B cell (primary cell): ENCODE results near the gene SLC7A1. TPM values are rescaled to one million over a fixed set of nuclear protein-coding genes. Genes with fewer than 3 reads are reported as not detected.

Experiments
- ATAC-seq: fragments of 200-7000 bp; cut with Tn5 transposase; one replicate; pipeline ENCODE4 v1.10.0; 2021; ENCODE audit warnings: low read depth, mild to moderate bottlenecking, moderate number of reproducible peaks, moderate library complexity
- CTCF ChIA-PET: fragments of 350-600 bp; sonication (Branson Sonifier 250); formaldehyde crosslinking; loops from one replicate; lab custom pipeline; 2021; ENCODE audit warnings: antibody characterized with exemption, inconsistent platforms; lab: Charles Lee
- POLR2A ChIA-PET: fragments of 350-600 bp; sonication (Branson Sonifier 250); formaldehyde crosslinking; loops from one replicate; lab custom pipeline; 2021; ENCODE audit warnings: antibody characterized with exemption; lab: Charles Lee
- DNase-seq: peaks from one replicate; pipeline ENCODE4 v3.0.0; 2013
- H2AFZ ChIP-seq: 2 replicates; pipeline ENCODE4 v1.6.1; 2012; ENCODE audit warnings: mild to moderate bottlenecking, low read depth, low read length; ENCODE audit not compliant: insufficient read depth, poor library complexity, severe bottlenecking
- H3K27ac ChIP-seq, 2 donors: 1 replicate in 1 of 2; 2 replicates in 1 of 2; pipeline ENCODE4 v1.5.1; 2012 to 2013; ENCODE audit warnings: low read length in 2 of 2, mild to moderate bottlenecking in 2 of 2, moderate library complexity in 1 of 2
- H3K27me3 ChIP-seq, 4 experiments: fragments of 200-600 bp in 1 of 4; sonication (generic) in 1 of 4; replicated peaks in 1 of 4; 1 replicate in 2 of 4; 2 replicates in 2 of 4; pipeline versions ENCODE4 v1.6.1 to v1.7.0; 2013 to 2016; ENCODE audit warnings: low read length in 3 of 4, mild to moderate bottlenecking in 2 of 4, mixed read lengths in 1 of 4, moderate library complexity in 1 of 4; ENCODE audit not compliant: insufficient read depth in 4 of 4, control insufficient read depth in 3 of 4; ENCODE audit errors: control extremely low read depth in 1 of 4
- H3K36me3 ChIP-seq, 2 experiments: replicated peaks in 1 of 2; 1 replicate in 1 of 2; 2 replicates in 1 of 2; pipeline versions ENCODE4 v1.6.1 to v1.7.1; 2013; ENCODE audit warnings: low read length in 1 of 2; ENCODE audit not compliant: insufficient read depth in 2 of 2, control insufficient read depth in 1 of 2; ENCODE audit errors: control extremely low read depth in 1 of 2, extremely low read depth in 1 of 2
- H3K4me1 ChIP-seq, 2 donors: fragments of 200-600 bp in 1 of 2; sonication (generic) in 1 of 2; 1 replicate in 1 of 2; 2 replicates in 1 of 2; pipeline versions ENCODE4 v1.5.1 to v1.6.1; 2013 to 2017; ENCODE audit warnings: low read length in 2 of 2; ENCODE audit not compliant: control insufficient read depth in 2 of 2, insufficient read depth in 2 of 2
- H3K4me2 ChIP-seq: replicated peaks from 2 replicates; pipeline ENCODE3; 2012; ENCODE audit warnings: mild to moderate bottlenecking, low read depth, low read length; ENCODE audit not compliant: poor library complexity, severe bottlenecking
- H3K4me3 ChIP-seq, 5 experiments: fragments of 200-600 bp in 1 of 5; sonication (generic) in 1 of 5; 1 replicate in 3 of 5; 2 replicates in 2 of 5; pipeline versions ENCODE4 v1.5.1 to v1.7.0; 2011 to 2016; ENCODE audit warnings: low read length in 4 of 5, mild to moderate bottlenecking in 4 of 5, low read depth in 2 of 5, control low read depth in 1 of 5, moderate library complexity in 1 of 5; ENCODE audit not compliant: insufficient read depth in 1 of 5; ENCODE audit errors: control extremely low read depth in 1 of 5, extremely low read depth in 1 of 5
- H3K79me2 ChIP-seq: fragments of 200-600 bp; sonication (generic); one replicate; pipeline ENCODE4 v1.6.0; 2016; ENCODE audit warnings: low read length; ENCODE audit not compliant: control insufficient read depth, insufficient read depth
- H3K9ac ChIP-seq: fragments of 200-600 bp; sonication (generic); 2 replicates; pipeline ENCODE4 v1.6.1; 2017; ENCODE audit warnings: mild to moderate bottlenecking, low read length, moderate library complexity
- H3K9me3 ChIP-seq, 3 donors: one replicate each; pipeline versions ENCODE4 v1.6.1 to v1.7.1; 2013; ENCODE audit warnings: low read length in 2 of 3; ENCODE audit not compliant: control insufficient read depth in 2 of 3, insufficient read depth in 1 of 3; ENCODE audit errors: control extremely low read depth in 1 of 3
- H4K20me1 ChIP-seq: 2 replicates; pipeline ENCODE4 v1.6.0; 2012; ENCODE audit warnings: mild to moderate bottlenecking, low read length; ENCODE audit not compliant: insufficient read depth, control insufficient read depth, poor library complexity, severe bottlenecking
- H3K27ac Mint-ChIP-seq: one replicate; pipeline ENCODE4 v1.8.0; 2021; ENCODE audit warnings: mixed read lengths
- H3K27me3 Mint-ChIP-seq: one replicate; pipeline ENCODE4 v1.8.0; 2021; ENCODE audit warnings: mixed read lengths
- H3K4me1 Mint-ChIP-seq: one replicate; pipeline ENCODE4 v1.8.0; 2021; ENCODE audit warnings: mixed read lengths
- H3K4me3 Mint-ChIP-seq: one replicate; pipeline ENCODE4 v1.8.0; 2021; ENCODE audit warnings: mixed read lengths
- H3K9me3 Mint-ChIP-seq: one replicate; pipeline ENCODE4 v1.8.0; 2022; ENCODE audit warnings: mixed read lengths; ENCODE audit not compliant: insufficient read depth
- EZH2 ChIP-seq: IDR thresholded peaks from 2 replicates; pipeline ENCODE4 v1.6.1; 2012; ENCODE audit warnings: borderline replicate concordance, low read depth, mild to moderate bottlenecking, moderate library complexity, low read length; ENCODE audit not compliant: insufficient read depth, poor library complexity, severe bottlenecking
- WGBS: methylation state at CpG from one replicate; pipeline ENCODE4 v1.1.5; 2013; ENCODE audit warnings: missing lambda C conversion rate; ENCODE audit not compliant: insufficient coverage; 5-methylcytosine and 5-hydroxymethylcytosine counted together
- intact Hi-C: fragments of 100-400 bp; cut with micrococcal nuclease; formaldehyde crosslinking; loops from one replicate; pipeline ENCODE4 v1.10.0; 2022
- polyA plus RNA-seq: library from polyadenylated mRNA; depleted of rRNA; stranded (reverse); fragments of >200 nt; gene quantifications from 2 replicates; pipeline ENCODE4 v1.2.3, GENCODE V29; 2012
- total RNA-seq, 2 donors: library from RNA; stranded (reverse); fragments of 120-200 nt in 1 of 2; gene quantifications; 1 replicate in 1 of 2; 2 replicates in 1 of 2; pipeline versions ENCODE4 v1.2.3 to v1.2.4, GENCODE V29; 2013 to 2022
- TF ChIP-seq, protein P1 (sequence below): fragments of 200-600 bp; IDR thresholded peaks from one replicate; pipeline ENCODE4 v1.8.0; 2022; ENCODE audit warnings: antibody characterized with exemption, mild to moderate bottlenecking

SLC7A1 gene
- total and polyA plus RNA-seq, 2 donors (not counting 1 experiment from before 2014, with no cell fraction given) = 3.3 to 23.1 TPM

DNA sequence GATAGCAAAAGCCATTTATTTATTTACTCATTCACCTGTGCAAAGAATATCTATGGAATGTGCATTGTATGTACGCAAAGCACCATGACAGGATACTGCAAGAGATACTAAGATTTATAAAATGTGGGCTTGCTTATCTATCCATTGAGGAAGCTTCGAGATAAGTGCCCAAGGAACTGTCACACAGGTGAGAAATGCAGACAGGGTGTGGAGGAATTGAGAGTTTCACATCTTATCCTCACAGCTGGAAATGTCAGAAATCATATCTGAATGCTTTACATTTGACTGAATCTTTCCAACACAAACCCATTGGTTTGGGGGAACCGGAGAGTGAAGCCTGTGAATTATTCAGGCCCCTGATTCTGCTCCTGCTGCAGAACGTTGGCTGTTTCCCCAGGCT, 113.0 kb downstream of the SLC7A1 start:
- no peak overlapping the region for H3K4me3 Mint-ChIP-seq
- peaks cover 14% of the 10 kb centered on the region for H3K4me1 Mint-ChIP-seq
- no peaks in the 10 kb centered on the region for H3K9me3 ChIP-seq
- H3K79me2 ChIP-seq = no peaks in the 10 kb centered on the region
- no peaks in the 10 kb centered on the region for H3K9me3 Mint-ChIP-seq
- no peak overlapping the region for H3K27ac Mint-ChIP-seq
- peaks cover 30% of the 10 kb centered on the region for H3K27me3 Mint-ChIP-seq
- no peaks in the 10 kb centered on the region for H3K36me3 ChIP-seq
- no peaks in the 10 kb centered on the region for H4K20me1 ChIP-seq
- POLR2A ChIA-PET = no interaction called here
- intact Hi-C loops = no loop called here
- H3K4me1 ChIP-seq = peaks cover 10 to 19% of the 10 kb centered on the region in 2 donors
- H3K4me3 ChIP-seq = no peak overlapping the region
- ATAC-seq = no peak
- H3K4me2 ChIP-seq = no peak overlapping the region
- peaks cover 0 to 4% (median 1%) of the 10 kb centered on the region in 4 experiments for H3K27me3 ChIP-seq
- TF ChIP-seq EZH2 = no peak
- TF ChIP-seq, protein P1, sequence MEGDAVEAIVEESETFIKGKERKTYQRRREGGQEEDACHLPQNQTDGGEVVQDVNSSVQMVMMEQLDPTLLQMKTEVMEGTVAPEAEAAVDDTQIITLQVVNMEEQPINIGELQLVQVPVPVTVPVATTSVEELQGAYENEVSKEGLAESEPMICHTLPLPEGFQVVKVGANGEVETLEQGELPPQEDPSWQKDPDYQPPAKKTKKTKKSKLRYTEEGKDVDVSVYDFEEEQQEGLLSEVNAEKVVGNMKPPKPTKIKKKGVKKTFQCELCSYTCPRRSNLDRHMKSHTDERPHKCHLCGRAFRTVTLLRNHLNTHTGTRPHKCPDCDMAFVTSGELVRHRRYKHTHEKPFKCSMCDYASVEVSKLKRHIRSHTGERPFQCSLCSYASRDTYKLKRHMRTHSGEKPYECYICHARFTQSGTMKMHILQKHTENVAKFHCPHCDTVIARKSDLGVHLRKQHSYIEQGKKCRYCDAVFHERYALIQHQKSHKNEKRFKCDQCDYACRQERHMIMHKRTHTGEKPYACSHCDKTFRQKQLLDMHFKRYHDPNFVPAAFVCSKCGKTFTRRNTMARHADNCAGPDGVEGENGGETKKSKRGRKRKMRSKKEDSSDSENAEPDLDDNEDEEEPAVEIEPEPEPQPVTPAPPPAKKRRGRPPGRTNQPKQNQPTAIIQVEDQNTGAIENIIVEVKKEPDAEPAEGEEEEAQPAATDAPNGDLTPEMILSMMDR = no peak
- WGBS = no CpG with 5 or more reads among the region's 4 CpGs
- no peak overlapping the region for H2AFZ ChIP-seq
- CTCF ChIA-PET = interaction anchor here (3.6 to 4.9 kb wide), 2 partner anchors 9 to 26 kb away, joined by 16 to 17 read pairs; no protein-coding TSS in a partner anchor
- H3K9ac ChIP-seq = no peak overlapping the region
- DNase-seq = no peak
- H3K27ac ChIP-seq = no peak overlapping the region

DNA sequence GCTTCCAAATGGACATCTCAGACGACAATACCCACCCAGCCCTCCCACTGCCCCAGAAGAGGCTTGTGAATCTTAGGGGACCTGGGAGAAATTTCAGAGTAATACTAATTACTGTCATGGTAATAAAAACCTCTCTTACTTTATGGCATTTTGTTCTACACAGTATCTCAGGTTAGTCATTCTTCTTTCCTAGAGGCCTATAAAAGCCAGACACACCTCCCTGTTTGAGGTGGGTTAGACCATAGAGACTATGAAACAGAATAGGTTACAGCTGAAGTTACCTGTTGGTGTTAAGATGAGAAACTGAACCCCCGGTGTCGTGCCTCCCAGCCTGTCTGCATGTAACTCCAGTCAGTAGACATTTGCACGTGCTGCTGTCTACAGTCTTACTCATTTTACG, 113.9 kb downstream of the SLC7A1 start:
- peaks cover 0 to 4% (median 1%) of the 10 kb centered on the region in 4 experiments for H3K27me3 ChIP-seq
- no peak overlapping the region for H3K4me3 ChIP-seq
- no peaks in the 10 kb centered on the region for H3K79me2 ChIP-seq
- H3K9ac ChIP-seq = no peak overlapping the region
- intact Hi-C loops = no loop called here
- no peaks in the 10 kb centered on the region for H3K9me3 ChIP-seq
- CTCF ChIA-PET = interaction anchor here (3.6 to 4.9 kb wide), 2 partner anchors 9 to 27 kb away, joined by 16 to 17 read pairs; no protein-coding TSS in a partner anchor
- no peaks in the 10 kb centered on the region for H3K36me3 ChIP-seq
- POLR2A ChIA-PET = no interaction called here
- DNase-seq (no peak), ATAC-seq (no peak)
- Mint-ChIP-seq H3K4me1 (peaks cover 14% of the 10 kb centered on the region), H3K4me3 (no peak overlapping the region), H3K9me3 (no peaks in the 10 kb centered on the region), H3K27me3 (peaks cover 27% of the 10 kb centered on the region), H3K27ac (no peak overlapping the region)
- H4K20me1 ChIP-seq = no peaks in the 10 kb centered on the region
- WGBS = 94% methylated on average over 4 of the region's 5 CpGs
- H3K4me2 ChIP-seq = no peak overlapping the region
- H2AFZ ChIP-seq = no peak overlapping the region
- TF ChIP-seq, protein P1 = no peak
- TF ChIP-seq EZH2 = no peak
- H3K27ac ChIP-seq = no peak overlapping the region
- peaks cover 10 to 19% of the 10 kb centered on the region in 2 donors for H3K4me1 ChIP-seq
